WTC11 (cell line): ENCODE results near the gene NCAPH2. TPM values are rescaled to one million over a fixed set of nuclear protein-coding genes. Genes with fewer than 3 reads are reported as not detected.
"Not testable (repeated sequence)": the region's sequence is repeated elsewhere in the genome, so short reads cannot be mapped to it uniquely, and the experiment has no call there.

ENCODE experiments used
- ATAC-seq: fragments of 200-7000 bp; cut with Tn5 transposase; 2 replicates; pipeline ENCODE4 v1.10.0; 2021; ENCODE audit warnings: mild to moderate bottlenecking, moderate library complexity
- CTCF ChIA-PET: fragments of 300-600 bp; sonication (Branson Sonifier 250); formaldehyde crosslinking; loops from one replicate; lab custom pipeline; 2021; ENCODE audit warnings: antibody characterized with exemption; lab: Charles Lee
- POLR2A ChIA-PET: fragments of 350-600 bp; sonication (Branson Sonifier 250); formaldehyde crosslinking; loops from one replicate; lab custom pipeline; 2021; ENCODE audit warnings: antibody characterized with exemption; lab: Charles Lee
- DNase-seq: peaks from one replicate; pipeline ENCODE4 v3.0.0; 2021; ENCODE audit warnings: low spot score
- H3K27ac Mint-ChIP-seq: 2 replicates; pipeline ENCODE4 v1.8.0; 2021; ENCODE audit warnings: mixed read lengths
- H3K27me3 Mint-ChIP-seq: 2 replicates; pipeline ENCODE4 v1.8.0; 2021; ENCODE audit warnings: low read depth, mild to moderate bottlenecking, moderate library complexity, mixed read lengths
- H3K36me3 Mint-ChIP-seq: 2 replicates; pipeline ENCODE4 v1.8.0; 2021; ENCODE audit warnings: mixed read lengths
- H3K4me1 Mint-ChIP-seq: 2 replicates; pipeline ENCODE4 v1.8.0; 2022; ENCODE audit warnings: mixed read lengths
- H3K4me3 Mint-ChIP-seq: 2 replicates; pipeline ENCODE4 v1.8.0; 2021; ENCODE audit warnings: mild to moderate bottlenecking, moderate library complexity, mixed read lengths
- H3K9me3 Mint-ChIP-seq: 2 replicates; pipeline ENCODE4 v1.8.0; 2021; ENCODE audit warnings: mixed read lengths
- ATF6 ChIP-seq: sonication (generic); formaldehyde crosslinking; IDR thresholded peaks from 2 replicates; pipeline ENCODE4 v1.8.1; 2023; ENCODE audit warnings: mild to moderate bottlenecking, missing genetic modification reagents
- GABPB1 ChIP-seq: sonication (generic); formaldehyde crosslinking; IDR thresholded peaks from 2 replicates; pipeline ENCODE4 v1.8.1; 2023; ENCODE audit warnings: mild to moderate bottlenecking, missing genetic modification reagents
- HMGA2 ChIP-seq: fragments of 250-450 bp; sonication (Bioruptor Pico); IDR thresholded peaks from 2 replicates; pipeline ENCODE4 v1.4.0; 2021; ENCODE audit warnings: mild to moderate bottlenecking, moderate library complexity
- NFYB ChIP-seq: sonication (generic); formaldehyde crosslinking; conservative IDR thresholded peaks from 2 replicates; pipeline ENCODE4 v1.8.0; 2022; ENCODE audit warnings: low read depth, missing genetic modification reagents
- PRDM15 ChIP-seq: sonication (generic); formaldehyde crosslinking; IDR thresholded peaks from 2 replicates; pipeline ENCODE4 v1.8.0; 2022; ENCODE audit warnings: missing genetic modification reagents
- SMAD3 ChIP-seq: sonication (generic); formaldehyde crosslinking; IDR thresholded peaks from 2 replicates; pipeline ENCODE4 v1.8.0; 2022; ENCODE audit warnings: missing genetic modification reagents, mild to moderate bottlenecking, borderline replicate concordance
- TP53 ChIP-seq: sonication (generic); formaldehyde crosslinking; IDR thresholded peaks from 2 replicates; pipeline ENCODE4 v1.8.1; 2023; ENCODE audit warnings: mild to moderate bottlenecking, missing genetic modification reagents
- ZMAT4 ChIP-seq: fragments of 250-450 bp; sonication (Bioruptor Pico); IDR thresholded peaks from 2 replicates; pipeline ENCODE4 v1.9.0; 2021; ENCODE audit warnings: mild to moderate bottlenecking
- ZNF138 ChIP-seq: sonication (generic); formaldehyde crosslinking; conservative IDR thresholded peaks from 2 replicates; pipeline ENCODE4 v1.8.1; 2022; ENCODE audit warnings: mild to moderate bottlenecking, moderate library complexity, missing genetic modification reagents
- ZNF671 ChIP-seq: fragments of 250-450 bp; sonication (Bioruptor Pico); IDR thresholded peaks from 2 replicates; pipeline ENCODE4 v1.8.0; 2021; ENCODE audit warnings: mild to moderate bottlenecking
- total RNA-seq: library from RNA; stranded (reverse); gene quantifications from 3 replicates; pipeline ENCODE4 v1.2.3, GENCODE V29; 2021
- TF ChIP-seq, protein P1 (sequence below): fragments of 250-450 bp; sonication (Bioruptor Pico); conservative IDR thresholded peaks from 2 replicates; pipeline ENCODE4 v1.9.0; 2021; ENCODE audit warnings: mild to moderate bottlenecking
- TF ChIP-seq, protein P2 (sequence below): sonication (generic); formaldehyde crosslinking; IDR thresholded peaks from 2 replicates; pipeline ENCODE4 v1.8.1; 2023; ENCODE audit warnings: mild to moderate bottlenecking, missing genetic modification reagents, borderline replicate concordance
- TF ChIP-seq, protein P3 (sequence below): sonication (generic); formaldehyde crosslinking; IDR thresholded peaks from 2 replicates; pipeline ENCODE4 v1.8.0; 2022; ENCODE audit warnings: mild to moderate bottlenecking, missing genetic modification reagents

NCAPH2 gene
- total RNA-seq, 1 experiment from 2014 or later, result 78.4 TPM

DNA sequence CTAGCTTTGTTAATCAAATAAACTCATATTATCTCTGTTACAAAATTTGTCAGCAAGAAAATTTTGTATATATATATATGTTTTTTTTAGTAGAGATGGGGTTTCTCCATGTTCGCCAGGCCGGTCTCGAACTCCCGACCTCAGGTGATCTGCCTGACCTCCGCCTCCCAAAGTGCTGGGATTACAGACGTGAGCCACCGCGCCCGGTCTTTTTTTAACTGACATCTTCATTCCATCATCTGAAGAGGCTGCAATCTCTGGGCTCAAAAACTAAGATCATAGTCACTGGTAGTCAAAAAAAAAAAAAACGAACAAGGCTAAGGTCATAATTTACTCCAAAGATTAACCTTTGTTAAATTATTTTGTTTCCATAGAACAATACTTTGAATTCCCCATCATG lies 32.4 kb downstream of the NCAPH2 start (continued):
- no peak for TF ChIP-seq PRDM15 (CRISPR knock-in tag)
- no peak for TF ChIP-seq ZMAT4 (CRISPR knock-in tag)
- TF ChIP-seq, protein P1, sequence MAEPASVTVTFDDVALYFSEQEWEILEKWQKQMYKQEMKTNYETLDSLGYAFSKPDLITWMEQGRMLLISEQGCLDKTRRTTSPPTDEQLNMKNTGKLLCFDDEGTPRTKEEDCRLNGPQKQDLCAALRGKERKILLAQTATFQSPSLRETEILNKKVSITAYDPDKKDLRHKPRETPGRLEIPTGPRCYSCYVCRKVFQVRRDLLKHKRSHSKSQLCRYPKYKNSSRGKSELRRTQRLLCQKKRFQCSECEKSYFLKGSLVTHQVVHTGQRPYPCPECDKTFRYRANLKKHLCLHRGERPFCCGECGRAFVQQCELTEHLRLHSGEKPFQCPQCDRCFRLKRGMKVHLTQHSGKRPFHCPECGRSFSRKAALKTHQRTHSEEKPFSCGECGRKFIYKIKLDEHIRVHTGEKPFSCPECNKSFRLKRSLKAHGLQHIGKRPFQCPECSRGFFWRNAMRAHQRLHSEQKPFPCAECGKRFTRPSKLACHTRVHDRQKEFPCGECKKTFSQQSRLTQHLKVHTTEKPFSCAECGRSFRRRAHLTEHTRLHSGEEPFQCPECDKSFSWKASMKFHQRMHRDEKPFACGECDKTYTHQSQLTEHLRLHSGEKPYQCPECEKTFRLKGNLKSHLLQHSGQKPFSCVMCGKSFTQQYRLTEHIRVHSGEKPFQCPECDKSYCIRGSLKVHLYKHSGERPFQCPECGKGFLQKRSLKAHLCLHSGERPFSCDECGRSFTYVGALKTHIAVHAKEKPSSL (CRISPR knock-in tag), result no peak
- TF ChIP-seq ATF6 (CRISPR knock-in tag), result no peak
- TF ChIP-seq, protein P2, sequence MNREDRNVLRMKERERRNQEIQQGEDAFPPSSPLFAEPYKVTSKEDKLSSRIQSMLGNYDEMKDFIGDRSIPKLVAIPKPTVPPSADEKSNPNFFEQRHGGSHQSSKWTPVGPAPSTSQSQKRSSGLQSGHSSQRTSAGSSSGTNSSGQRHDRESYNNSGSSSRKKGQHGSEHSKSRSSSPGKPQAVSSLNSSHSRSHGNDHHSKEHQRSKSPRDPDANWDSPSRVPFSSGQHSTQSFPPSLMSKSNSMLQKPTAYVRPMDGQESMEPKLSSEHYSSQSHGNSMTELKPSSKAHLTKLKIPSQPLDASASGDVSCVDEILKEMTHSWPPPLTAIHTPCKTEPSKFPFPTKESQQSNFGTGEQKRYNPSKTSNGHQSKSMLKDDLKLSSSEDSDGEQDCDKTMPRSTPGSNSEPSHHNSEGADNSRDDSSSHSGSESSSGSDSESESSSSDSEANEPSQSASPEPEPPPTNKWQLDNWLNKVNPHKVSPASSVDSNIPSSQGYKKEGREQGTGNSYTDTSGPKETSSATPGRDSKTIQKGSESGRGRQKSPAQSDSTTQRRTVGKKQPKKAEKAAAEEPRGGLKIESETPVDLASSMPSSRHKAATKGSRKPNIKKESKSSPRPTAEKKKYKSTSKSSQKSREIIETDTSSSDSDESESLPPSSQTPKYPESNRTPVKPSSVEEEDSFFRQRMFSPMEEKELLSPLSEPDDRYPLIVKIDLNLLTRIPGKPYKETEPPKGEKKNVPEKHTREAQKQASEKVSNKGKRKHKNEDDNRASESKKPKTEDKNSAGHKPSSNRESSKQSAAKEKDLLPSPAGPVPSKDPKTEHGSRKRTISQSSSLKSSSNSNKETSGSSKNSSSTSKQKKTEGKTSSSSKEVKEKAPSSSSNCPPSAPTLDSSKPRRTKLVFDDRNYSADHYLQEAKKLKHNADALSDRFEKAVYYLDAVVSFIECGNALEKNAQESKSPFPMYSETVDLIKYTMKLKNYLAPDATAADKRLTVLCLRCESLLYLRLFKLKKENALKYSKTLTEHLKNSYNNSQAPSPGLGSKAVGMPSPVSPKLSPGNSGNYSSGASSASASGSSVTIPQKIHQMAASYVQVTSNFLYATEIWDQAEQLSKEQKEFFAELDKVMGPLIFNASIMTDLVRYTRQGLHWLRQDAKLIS (CRISPR knock-in tag), result no peak
- TF ChIP-seq TP53 (CRISPR knock-in tag), result no peak
- no peak for TF ChIP-seq SMAD3
- no peak for TF ChIP-seq ZNF138 (CRISPR knock-in tag)
- TF ChIP-seq NFYB (CRISPR knock-in tag), result no peak
- TF ChIP-seq, protein P3, sequence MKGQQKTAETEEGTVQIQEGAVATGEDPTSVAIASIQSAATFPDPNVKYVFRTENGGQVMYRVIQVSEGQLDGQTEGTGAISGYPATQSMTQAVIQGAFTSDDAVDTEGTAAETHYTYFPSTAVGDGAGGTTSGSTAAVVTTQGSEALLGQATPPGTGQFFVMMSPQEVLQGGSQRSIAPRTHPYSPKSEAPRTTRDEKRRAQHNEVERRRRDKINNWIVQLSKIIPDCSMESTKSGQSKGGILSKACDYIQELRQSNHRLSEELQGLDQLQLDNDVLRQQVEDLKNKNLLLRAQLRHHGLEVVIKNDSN (CRISPR knock-in tag), result no peak
- no peak for TF ChIP-seq HMGA2 (CRISPR knock-in tag)
- TF ChIP-seq ZNF671 (CRISPR knock-in tag), result no peak

- H3K36me3 Mint-ChIP-seq, H3K27ac Mint-ChIP-seq, POLR2A ChIA-PET, H3K4me3 Mint-ChIP-seq, H3K9me3 Mint-ChIP-seq, DNase-seq, ATAC-seq, H3K4me1 Mint-ChIP-seq: not testable (repeated sequence)
- TF ChIP-seq GABPB1 (CRISPR knock-in tag), result peak; percentile 64
- peaks cover 20% of the 10 kb centered on the region for H3K27me3 Mint-ChIP-seq
- CTCF ChIA-PET, result interaction anchor here (0.7 to 1.4 kb wide), 2 partner anchors 99 to 155 kb away, joined by 3 to 5 read pairs; no protein-coding TSS in a partner anchor
Observed at GRCh38 chr22:50541667-50542026, 33.6 kb downstream of the NCAPH2 start.
